Skeletal muscle satellite cell (primary cell): ENCODE results near the gene MAML3. TPM values are rescaled to one million over a fixed set of nuclear protein-coding genes. Genes with fewer than 3 reads are reported as not detected.

ENCODE experiments used
- H3K27me3 ChIP-seq: 2 replicates; pipeline ENCODE4 v1.7.0; 2013; ENCODE audit warnings: low read length; ENCODE audit not compliant: control insufficient read depth, insufficient read depth
- H3K36me3 ChIP-seq: 2 replicates; pipeline ENCODE4 v1.7.0; 2013; ENCODE audit warnings: mild to moderate bottlenecking, control low read depth, low read length; ENCODE audit not compliant: insufficient read depth
- H3K4me1 ChIP-seq: 2 replicates; pipeline ENCODE4 v1.7.0; 2013; ENCODE audit warnings: low read length; ENCODE audit not compliant: control insufficient read depth, insufficient read depth
- H3K4me2 ChIP-seq: 2 replicates; pipeline ENCODE4 v1.7.0; 2013; ENCODE audit warnings: mild to moderate bottlenecking, low read length
- H3K4me3 ChIP-seq: 2 replicates; pipeline ENCODE4 v1.7.0; 2013; ENCODE audit warnings: low read length
- H3K9ac ChIP-seq: 2 replicates; pipeline ENCODE4 v1.7.0; 2013; ENCODE audit warnings: mild to moderate bottlenecking, low read depth, low read length, moderate library complexity
- H3K9me3 ChIP-seq: replicated peaks from 2 replicates; pipeline ENCODE4 v1.7.0; 2013; ENCODE audit warnings: mild to moderate bottlenecking, control low read depth, low read length
- total RNA-seq: library from RNA; depleted of rRNA; stranded (reverse); fragments of >200 nt; gene quantifications from 2 replicates; pipeline ENCODE4 v1.2.3, GENCODE V29; 2012; rRNA removed

Gene MAML3
- total RNA-seq = 0.51 and 1.3 TPM in 2 replicates

GRCh38 chr4:140153718-140154571 is at the start of gene MAML3:
MAML3 (minus strand) TSS chr4:140154184; CDS start chr4:140153327, 857 bp downstream.
- no peaks in the 10 kb centered on the region for H3K36me3 ChIP-seq
- peak within 1 kb of the TSS; percentile 89 for H3K9ac ChIP-seq
- peak within 1 kb of the TSS; percentile 94 for H3K4me3 ChIP-seq
- H3K27me3 ChIP-seq = no peaks in the 10 kb centered on the region
- peak within 1 kb of the TSS; percentile 100 for H3K4me2 ChIP-seq
- H3K4me1 ChIP-seq = peaks cover 19% of the 10 kb centered on the region
- no peaks in the 10 kb centered on the region for H3K9me3 ChIP-seq

DNA sequence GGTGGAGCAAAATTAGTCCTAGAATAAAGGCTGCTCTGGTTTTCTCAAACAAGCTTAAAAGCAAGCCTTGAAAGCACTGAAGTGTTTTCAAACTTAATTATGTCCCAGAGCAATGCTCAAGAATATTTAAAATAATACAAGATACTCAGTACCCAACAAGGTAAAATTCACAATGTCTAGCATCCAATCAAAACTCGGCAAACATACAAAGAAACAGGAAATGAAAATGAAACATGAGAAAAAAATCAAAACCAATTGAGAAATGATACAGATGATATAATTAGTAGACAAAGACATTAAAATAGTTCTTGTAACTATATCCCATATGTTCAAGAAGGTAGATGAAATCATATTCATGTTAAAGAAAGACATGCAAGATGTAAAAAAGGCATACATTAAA is 45.0 kb upstream of the MAML3 start:
- Histone ChIP-seq H3K4me2 (no peak overlapping the region), H3K4me1 (no peaks in the 10 kb centered on the region), H3K9me3 (no peaks in the 10 kb centered on the region), H3K4me3 (no peak overlapping the region), H3K36me3 (no peaks in the 10 kb centered on the region), H3K9ac (no peak overlapping the region), H3K27me3 (peaks cover 8% of the 10 kb centered on the region)

GRCh38 chr4:140195806-140196205 is 41.8 kb upstream of the MAML3 start:
- H3K9me3 ChIP-seq = no peaks in the 10 kb centered on the region
- H3K9ac ChIP-seq = no peak overlapping the region
- no peak overlapping the region for H3K4me2 ChIP-seq
- H3K36me3 ChIP-seq = no peaks in the 10 kb centered on the region
- H3K4me3 ChIP-seq = no peak overlapping the region
- no peaks in the 10 kb centered on the region for H3K4me1 ChIP-seq
- H3K27me3 ChIP-seq = peaks cover 13% of the 10 kb centered on the region

- Histone ChIP-seq H3K4me3 (no peak overlapping the region), H3K27me3 (peaks cover 6% of the 10 kb centered on the region), H3K9me3 (no peaks in the 10 kb centered on the region), H3K9ac (no peak overlapping the region), H3K4me1 (peaks cover 22% of the 10 kb centered on the region), H3K36me3 (no peaks in the 10 kb centered on the region), H3K4me2 (no peak overlapping the region)
These were observed 35.8 kb upstream of the MAML3 start for GRCh38 chr4:140189805-140190204.

DNA sequence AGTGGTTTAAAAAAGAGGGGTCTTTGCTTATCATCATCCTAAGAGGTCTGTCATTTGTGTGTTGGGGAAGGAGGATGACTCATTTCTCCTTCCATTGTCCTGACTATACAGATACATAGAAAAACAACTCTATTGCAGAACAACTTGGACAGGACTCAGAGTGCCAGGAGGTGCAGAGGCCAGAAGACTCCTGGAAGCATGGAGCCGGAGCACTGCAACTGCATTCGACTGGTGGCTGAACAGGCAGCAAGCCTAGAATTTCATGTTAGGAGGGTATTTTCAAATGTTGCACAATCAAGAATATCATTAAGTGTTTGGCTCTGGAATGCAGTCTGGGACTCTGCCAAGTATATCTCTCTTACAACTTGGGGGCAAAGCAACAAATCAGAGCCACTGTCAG is 35.0 kb upstream of the MAML3 start:
- H3K36me3 ChIP-seq = no peaks in the 10 kb centered on the region
- peaks cover 22% of the 10 kb centered on the region for H3K4me1 ChIP-seq
- peaks cover 8% of the 10 kb centered on the region for H3K27me3 ChIP-seq
- no peak overlapping the region for H3K9ac ChIP-seq
- H3K9me3 ChIP-seq = no peaks in the 10 kb centered on the region
- no peak overlapping the region for H3K4me3 ChIP-seq
- H3K4me2 ChIP-seq = no peak overlapping the region

GRCh38 chr4:140187316-140187695 is 33.3 kb upstream of the MAML3 start:
- Histone ChIP-seq H3K4me3 (no peak overlapping the region), H3K9ac (no peak overlapping the region), H3K4me1 (peaks cover 22% of the 10 kb centered on the region), H3K36me3 (no peaks in the 10 kb centered on the region), H3K4me2 (no peak overlapping the region), H3K9me3 (no peaks in the 10 kb centered on the region), H3K27me3 (peaks cover 3% of the 10 kb centered on the region)

- Histone ChIP-seq H3K9ac (no peak overlapping the region), H3K36me3 (no peaks in the 10 kb centered on the region), H3K4me3 (no peak overlapping the region), H3K4me1 (peaks cover 22% of the 10 kb centered on the region), H3K27me3 (peaks cover 3% of the 10 kb centered on the region), H3K4me2 (no peak overlapping the region), H3K9me3 (no peaks in the 10 kb centered on the region)
These were observed 32.8 kb upstream of the MAML3 start for GRCh38 chr4:140186651-140187315.

GRCh38 chr4:140186082-140186438 is 32.1 kb upstream of the MAML3 start:
- peaks cover 22% of the 10 kb centered on the region for H3K4me1 ChIP-seq
- H3K36me3 ChIP-seq = no peaks in the 10 kb centered on the region
- H3K9me3 ChIP-seq = no peaks in the 10 kb centered on the region
- no peak overlapping the region for H3K9ac ChIP-seq
- peaks cover 3% of the 10 kb centered on the region for H3K27me3 ChIP-seq
- H3K4me2 ChIP-seq = no peak overlapping the region
- H3K4me3 ChIP-seq = no peak overlapping the region

GRCh38 chr4:140185412-140186081 is 31.6 kb upstream of the MAML3 start:
- Histone ChIP-seq H3K27me3 (peaks cover 3% of the 10 kb centered on the region), H3K36me3 (no peaks in the 10 kb centered on the region), H3K4me3 (no peak overlapping the region), H3K9ac (no peak overlapping the region), H3K9me3 (no peaks in the 10 kb centered on the region), H3K4me1 (peaks cover 22% of the 10 kb centered on the region), H3K4me2 (no peak overlapping the region)

DNA sequence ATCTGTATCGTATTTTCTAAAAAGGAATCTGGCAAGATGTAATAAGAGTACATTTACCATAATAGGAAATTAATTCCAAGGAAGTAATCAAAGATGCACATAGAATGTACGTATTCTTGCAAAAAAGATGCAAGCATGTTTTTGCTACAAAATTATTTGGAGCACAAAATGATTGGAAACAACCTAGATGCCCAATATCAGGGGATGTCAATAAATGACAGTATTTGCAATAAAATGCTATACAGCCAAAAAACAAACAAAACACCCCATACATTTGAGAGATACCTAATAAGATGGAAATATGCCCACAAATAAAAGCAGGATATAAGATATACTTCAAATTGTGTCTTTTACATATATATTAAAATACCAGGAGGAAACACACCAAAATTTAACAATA is 29.3 kb upstream of the MAML3 start:
- peaks cover 12% of the 10 kb centered on the region for H3K4me1 ChIP-seq
- H3K4me3 ChIP-seq = no peak overlapping the region
- no peak overlapping the region for H3K9ac ChIP-seq
- H3K9me3 ChIP-seq = no peaks in the 10 kb centered on the region
- peaks cover 3% of the 10 kb centered on the region for H3K27me3 ChIP-seq
- no peak overlapping the region for H3K4me2 ChIP-seq
- H3K36me3 ChIP-seq = no peaks in the 10 kb centered on the region

- no peak overlapping the region for H3K4me2 ChIP-seq
- no peaks in the 10 kb centered on the region for H3K36me3 ChIP-seq
- peaks cover 3% of the 10 kb centered on the region for H3K27me3 ChIP-seq
- H3K9ac ChIP-seq = no peak overlapping the region
- no peaks in the 10 kb centered on the region for H3K9me3 ChIP-seq
- no peak overlapping the region for H3K4me3 ChIP-seq
- no peaks in the 10 kb centered on the region for H3K4me1 ChIP-seq
These were observed 26.6 kb upstream of the MAML3 start for GRCh38 chr4:140180577-140180976.
